Transverse colon (tissue), 4 donors: ENCODE measurements around the gene TMEM53. TPM values are rescaled to one million over a fixed set of nuclear protein-coding genes. Genes with fewer than 3 reads are reported as not detected.
"Not testable (repeated sequence)": the region's sequence is repeated elsewhere in the genome, so short reads cannot be mapped to it uniquely, and the experiment has no call there.

ENCODE experiments used
- DNase-seq: peaks from one replicate; pipeline ENCODE4 v3.0.0-alpha.2; 2019
- H3K27ac ChIP-seq, 4 donors: fragments of 200-600 bp; sonication (generic); 2 replicates each; pipeline ENCODE4 v1.5.1; 2016 to 2018; ENCODE audit warnings: inconsistent platforms in 4 of 4
- H3K27me3 ChIP-seq: fragments of 200-600 bp; sonication (generic); 2 replicates; pipeline ENCODE4 v1.5.1; 2017; ENCODE audit warnings: inconsistent platforms
- H3K36me3 ChIP-seq, 4 donors: fragments of 200-600 bp; sonication (generic); 2 replicates each; pipeline ENCODE4 v1.5.1; 2017 to 2019; ENCODE audit warnings: inconsistent platforms in 4 of 4
- H3K4me1 ChIP-seq, 4 donors: fragments of 200-600 bp; sonication (generic); 2 replicates each; pipeline ENCODE4 v1.5.1; 2017 to 2020; ENCODE audit warnings: inconsistent platforms in 4 of 4
- H3K4me3 ChIP-seq, 4 donors: fragments of 200-600 bp; sonication (generic); 1 replicate in 1 of 4; 2 replicates in 3 of 4; pipeline versions ENCODE4 v1.5.1 to v1.6.1; 2017 to 2019; ENCODE audit warnings: inconsistent platforms in 4 of 4
- H3K9me3 ChIP-seq, 2 donors: fragments of 200-600 bp; sonication (generic); 2 replicates each; pipeline ENCODE4 v1.5.1; 2017 to 2019; ENCODE audit warnings: inconsistent platforms in 2 of 2
- CTCF ChIP-seq, 5 experiments: fragments of 200-600 bp in 3 of 5; fragments of 450-650 bp in 2 of 5; sonication (generic) in 3 of 5; IDR thresholded peaks; 1 replicate in 2 of 5; 2 replicates in 3 of 5; pipeline ENCODE4 v1.5.1; 2016 to 2017; ENCODE audit warnings: antibody characterized with exemption in 5 of 5, inconsistent platforms in 3 of 5, mild to moderate bottlenecking in 2 of 5, moderate library complexity in 1 of 5
- EP300 ChIP-seq: sonication (generic); formaldehyde crosslinking; IDR thresholded peaks from one replicate; pipeline ENCODE4 v1.6.1; 2017; ENCODE audit warnings: antibody characterized with exemption, low read depth
- POLR2A ChIP-seq: fragments of 450-650 bp; IDR thresholded peaks from one replicate; pipeline ENCODE4 v1.6.1; 2016; ENCODE audit warnings: antibody characterized with exemption, mild to moderate bottlenecking, moderate library complexity
- POLR2AphosphoS5 ChIP-seq, 3 donors: sonication (generic); formaldehyde crosslinking; IDR thresholded peaks; one replicate each; pipeline ENCODE4 v1.6.1; 2016; ENCODE audit warnings: antibody characterized with exemption in 3 of 3
- WGBS, 2 donors: methylation state at CpG; one replicate each; pipeline ENCODE4 v1.1.5; 2018; ENCODE audit warnings: low coverage in 1 of 2; 5-methylcytosine and 5-hydroxymethylcytosine counted together
- in situ Hi-C, 4 donors: fragments of 200-750 bp; cut with MboI; loops; one replicate each; pipeline versions ENCODE4 v1.15.0 to v1.15.1; 2017; ENCODE audit warnings: low sequenced_read_pairs in 3 of 4, low pct_ligation_motif_present in 1 of 4, low pct_unique_long_range_greater_than_20kb in 1 of 4
- intact Hi-C: fragments of 100-400 bp; cut with DNase I; formaldehyde crosslinking; loops from one replicate; pipeline ENCODE4 v1.15.1; 2023; ENCODE audit warnings: low total_unique reads
- total RNA-seq, 4 donors: library from RNA; depleted of rRNA; stranded (reverse); fragments of >200 nt; gene quantifications; one replicate each; pipeline ENCODE4 v1.1.0, GENCODE V29; 2016

Gene TMEM53
- total RNA-seq, 4 donors from 2014 or later: 14.2 to 40.8 (median 22.9) TPM

GRCh38 chr1:44670751-44671640 lies 3.3 kb downstream of the TMEM53 start:
- no peaks in the 10 kb centered on the region for H3K9me3 ChIP-seq
- WGBS, 2 donors: 95 to 97% methylated on average over 5 to 10 of the region's 10 CpGs
- peaks cover 18 to 35% (median 21%) of the 10 kb centered on the region in 4 donors for H3K4me1 ChIP-seq
- in situ Hi-C loops: no loop called here
- no peak overlapping the region for H3K4me3 ChIP-seq
- intact Hi-C loops: no loop called here
- TF ChIP-seq CTCF (IDR thresholded peaks at IDR 0.05): no peak
- no peak for TF ChIP-seq POLR2A
- no peak for TF ChIP-seq POLR2AphosphoS5 (IDR thresholded peaks at IDR 0.05)
- TF ChIP-seq EP300: no peak
- H3K36me3 ChIP-seq: no peaks in the 10 kb centered on the region
- no peak overlapping the region for H3K27ac ChIP-seq
- DNase-seq: no peak
- H3K27me3 ChIP-seq: no peaks in the 10 kb centered on the region

- H3K27me3 ChIP-seq, H3K4me3 ChIP-seq, intact Hi-C loops, H3K36me3 ChIP-seq, H3K27ac ChIP-seq, in situ Hi-C loops, H3K9me3 ChIP-seq, DNase-seq: not testable (repeated sequence)
- 100% methylated on average over 1 of the region's 1 CpG; no CpG with 5 or more reads in 1 of the 2 donors for WGBS, 2 donors
- peaks cover 0 to 13% (median 4%) of the 10 kb centered on the region in 4 donors for H3K4me1 ChIP-seq
These were observed 7.6 kb downstream of the TMEM53 start for GRCh38 chr1:44666719-44667118.

- intact Hi-C loops: no loop called here
- no peak for TF ChIP-seq POLR2AphosphoS5 (IDR thresholded peaks at IDR 0.05)
- no peak for TF ChIP-seq EP300
- TF ChIP-seq CTCF (IDR thresholded peaks at IDR 0.05): no peak
- TF ChIP-seq POLR2A: no peak
- peaks cover 0 to 20% (median 8%) of the 10 kb centered on the region in 4 donors for H3K4me1 ChIP-seq
These were observed 9.4 kb downstream of the TMEM53 start for GRCh38 chr1:44664730-44665370.

GRCh38 chr1:44663417-44663816 lies 10.9 kb downstream of the TMEM53 start:
- WGBS, 2 donors: 90 to 93% methylated on average over 3 to 5 of the region's 5 CpGs
- TF ChIP-seq POLR2A: no peak
- no peak for TF ChIP-seq EP300
- no peak for TF ChIP-seq CTCF (IDR thresholded peaks at IDR 0.05)
- no peak for TF ChIP-seq POLR2AphosphoS5 (IDR thresholded peaks at IDR 0.05)
- in situ Hi-C loops (no loop called here), intact Hi-C loops (no loop called here)
- no peaks in the 10 kb centered on the region for H3K27me3 ChIP-seq
- DNase-seq: no peak
- no peaks in the 10 kb centered on the region for H3K36me3 ChIP-seq
- no peak overlapping the region for H3K27ac ChIP-seq
- H3K4me3 ChIP-seq: no peak overlapping the region
- H3K9me3 ChIP-seq: no peaks in the 10 kb centered on the region
- H3K4me1 ChIP-seq: peaks cover 0 to 20% (median 8%) of the 10 kb centered on the region in 4 donors

More at GRCh38 chr1:44664730-44665370, 9.4 kb downstream of the TMEM53 start:
- DNase-seq: no peak
- Histone ChIP-seq H3K4me3 (no peak overlapping the region), H3K27me3 (no peaks in the 10 kb centered on the region), H3K36me3 (no peaks in the 10 kb centered on the region), H3K27ac (no peak overlapping the region), H3K9me3 (no peaks in the 10 kb centered on the region)
- WGBS, 2 donors: 71 to 75% methylated on average over 7 to 12 of the region's 12 CpGs
- in situ Hi-C loops: no loop called here
